GM19372 (cell line): Measurements from ENCODE around the gene PHYH.
"Not testable (repeated sequence)": the region's sequence is repeated elsewhere in the genome, so short reads cannot be mapped to it uniquely, and the experiment has no call there.

Source experiments
- ATAC-seq: cut with Tn5 transposase; IDR thresholded peaks from one replicate; pipeline ENCODE4 v1.9.1; 2021; ENCODE audit warnings: mild to moderate bottlenecking, low read depth, moderate library complexity; ENCODE audit not compliant: unreplicated experiment

Gene PHYH

DNA sequence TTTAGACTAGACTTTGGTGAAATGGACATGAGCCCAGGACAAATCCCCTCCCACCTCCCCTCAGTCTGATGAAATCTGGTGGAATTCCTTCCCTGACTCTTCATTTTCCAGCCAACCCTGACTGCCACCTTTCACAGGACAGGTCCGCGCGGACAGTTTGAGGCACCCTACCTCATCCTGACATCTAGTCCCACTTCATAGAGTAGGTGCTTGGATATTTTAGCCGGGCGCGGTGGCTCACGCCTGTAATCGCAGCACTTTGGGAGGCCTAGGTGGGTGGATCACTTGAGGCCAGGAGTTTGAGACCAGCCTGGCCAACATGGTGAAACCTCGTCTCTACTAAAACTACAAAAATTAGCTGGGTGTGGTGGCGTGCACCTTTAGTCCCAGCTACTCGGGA is 23.7 kb downstream of the PHYH start:
- ATAC-seq: not testable (repeated sequence)

DNA sequence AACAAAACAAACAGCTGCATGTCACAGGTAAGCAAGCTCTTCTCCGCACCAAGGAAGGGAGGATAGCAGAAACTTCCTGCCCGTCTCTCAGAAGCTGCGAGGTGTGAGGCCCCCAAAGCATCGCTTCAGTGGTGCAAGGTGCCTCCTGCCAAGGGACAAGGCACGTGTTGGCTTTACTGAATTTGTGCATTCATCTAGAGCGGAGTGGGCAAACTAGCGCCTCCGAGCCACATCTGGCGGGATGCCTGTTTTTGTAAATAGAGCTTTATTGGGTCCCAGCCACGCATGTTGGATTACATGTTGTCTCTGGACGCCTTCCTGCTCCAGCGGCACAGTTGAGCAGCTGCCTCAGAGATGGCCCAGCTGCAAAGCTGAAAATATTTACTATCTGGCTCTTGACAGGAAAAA is 27.7 kb downstream of the PHYH start:
- ATAC-seq: peak; percentile 27

DNA sequence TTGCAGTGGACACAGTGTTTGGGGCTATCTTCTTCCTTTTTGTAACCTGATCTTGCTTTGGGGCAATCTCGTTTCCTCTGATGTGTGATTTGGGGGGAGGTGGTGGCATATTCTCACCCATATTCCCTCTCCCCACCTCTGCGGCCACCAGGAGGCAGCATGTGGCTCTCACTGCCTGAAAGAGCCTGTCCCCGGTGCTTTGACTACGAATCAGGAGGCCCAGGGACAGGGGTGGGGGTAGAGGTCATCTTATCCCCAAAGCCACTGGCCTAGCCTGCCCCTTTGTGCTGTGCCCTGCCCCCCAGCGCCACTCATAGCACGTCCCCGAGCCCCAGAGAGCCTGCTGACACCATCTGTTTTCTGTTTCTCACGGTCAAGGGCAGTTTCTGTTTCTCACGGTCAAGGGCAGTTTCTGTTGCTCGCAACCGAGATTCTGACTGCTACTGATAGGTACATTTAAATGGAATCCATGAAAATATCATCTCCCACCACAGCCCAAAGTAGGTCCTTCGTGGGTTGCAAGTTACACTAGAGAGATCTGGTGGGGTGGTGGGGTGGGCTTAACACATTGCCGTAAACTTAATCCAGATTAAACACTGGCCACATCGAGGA is 28.2 kb downstream of the PHYH start:
- ATAC-seq: peak; percentile 90

DNA sequence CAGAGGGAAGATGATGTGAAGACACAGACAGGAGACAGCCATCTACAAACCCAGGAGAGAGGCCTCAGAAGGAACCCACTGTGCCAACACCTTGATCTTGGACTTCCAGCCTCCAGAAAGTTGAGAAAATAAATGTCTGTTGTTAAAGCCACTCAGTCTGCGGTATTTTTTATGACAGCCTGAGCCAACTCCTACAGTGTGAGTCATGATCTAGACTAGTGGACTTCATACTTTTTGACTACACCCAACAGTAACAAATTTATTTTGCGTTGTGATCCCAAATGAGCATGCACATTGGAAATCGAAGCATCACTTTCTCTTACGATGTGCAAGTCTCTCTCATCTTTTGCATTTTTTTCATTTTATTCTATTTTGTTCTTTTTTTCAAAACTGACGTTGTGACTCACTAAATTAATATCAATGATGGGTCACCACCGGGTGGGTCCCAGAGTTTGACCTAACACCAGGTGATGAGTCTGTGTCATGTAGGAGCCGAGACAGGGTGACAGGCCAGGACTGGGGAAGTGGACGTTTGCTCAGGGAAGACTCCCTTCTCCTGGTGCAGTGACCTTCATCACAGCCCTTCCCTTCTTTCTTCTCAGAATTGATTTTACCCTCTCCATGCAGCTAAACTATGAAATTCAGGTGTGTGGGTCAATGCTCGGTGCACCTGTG is 28.9 kb downstream of the PHYH start:
- ATAC-seq: no peak

DNA sequence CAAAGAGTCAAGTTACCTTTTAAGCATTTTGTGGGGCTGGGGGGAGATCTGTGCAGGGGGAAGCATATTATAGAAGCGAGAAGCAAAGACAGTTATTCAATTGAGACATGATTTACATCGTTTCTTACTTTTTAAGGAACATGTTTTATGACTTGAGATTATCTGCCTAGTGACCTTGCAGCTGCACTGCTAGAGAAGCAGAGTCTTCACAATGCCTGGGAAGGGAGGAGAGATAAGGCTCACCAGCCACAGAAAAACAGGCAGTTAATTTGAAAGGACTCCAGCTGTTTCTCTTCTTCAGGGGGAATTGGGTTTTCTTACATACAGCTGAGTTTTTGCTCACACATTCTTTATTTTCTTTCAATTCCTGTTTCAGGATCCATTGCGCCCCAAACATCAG is 31.0 kb downstream of the PHYH start:
- ATAC-seq: no peak

DNA sequence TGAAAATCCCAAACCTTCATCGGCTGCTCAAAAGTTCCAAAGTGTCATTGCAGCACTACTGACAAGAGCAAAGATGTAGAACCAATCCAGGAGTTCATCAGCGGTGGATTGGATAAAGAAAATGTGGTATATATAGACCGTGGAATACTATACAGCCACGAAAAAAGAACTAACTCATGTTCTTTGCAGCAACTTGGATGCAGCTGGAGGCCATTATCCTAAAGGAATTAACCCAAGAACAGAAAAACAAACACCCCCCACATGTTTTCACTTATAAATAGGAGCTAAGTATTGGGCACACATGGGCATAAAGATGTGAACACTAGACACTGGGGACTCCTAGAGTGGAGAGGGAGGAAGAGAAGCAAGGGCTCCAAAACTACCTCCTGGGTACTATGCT is 31.6 kb downstream of the PHYH start:
- no peak for ATAC-seq

DNA sequence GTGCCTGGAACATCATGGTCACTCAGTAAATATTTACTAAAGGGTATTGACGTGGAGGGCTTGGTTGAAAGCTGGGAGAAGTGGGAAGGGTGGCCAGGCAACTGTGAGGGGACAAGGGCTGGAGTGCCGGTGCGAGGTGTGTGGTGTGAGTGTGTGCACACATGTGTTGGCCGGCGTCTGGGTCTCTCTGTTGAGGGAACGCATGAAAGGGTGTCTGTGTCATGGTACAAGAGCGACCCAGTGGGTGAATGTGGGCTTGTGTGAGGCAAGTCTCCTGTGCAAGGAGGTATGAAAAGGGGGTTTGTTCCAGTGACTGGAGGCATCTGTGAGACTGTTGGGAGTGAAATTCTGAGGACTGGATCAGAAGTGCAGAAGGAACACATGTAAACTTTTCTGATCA is 36.3 kb downstream of the PHYH start:
- no peak for ATAC-seq

DNA sequence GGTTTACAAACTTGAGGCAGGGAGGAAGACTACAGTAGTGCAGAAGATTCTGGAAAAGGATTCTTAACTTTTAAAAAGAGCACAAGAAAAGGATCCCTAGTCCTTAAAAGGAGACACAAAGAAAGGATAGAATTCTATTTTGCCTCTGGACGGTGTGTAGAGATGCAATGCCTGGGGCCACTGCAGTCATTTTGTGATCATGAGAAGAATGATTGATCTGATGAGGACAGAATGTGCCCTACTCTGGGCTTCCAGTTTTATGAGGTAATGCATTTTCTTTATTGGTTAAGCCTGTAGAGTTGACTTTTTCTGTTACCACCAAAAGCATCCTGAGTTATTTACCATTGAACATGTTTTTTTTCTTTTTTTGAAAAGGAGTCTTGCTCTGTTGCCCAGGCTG is 37.4 kb downstream of the PHYH start:
- no peak for ATAC-seq

DNA sequence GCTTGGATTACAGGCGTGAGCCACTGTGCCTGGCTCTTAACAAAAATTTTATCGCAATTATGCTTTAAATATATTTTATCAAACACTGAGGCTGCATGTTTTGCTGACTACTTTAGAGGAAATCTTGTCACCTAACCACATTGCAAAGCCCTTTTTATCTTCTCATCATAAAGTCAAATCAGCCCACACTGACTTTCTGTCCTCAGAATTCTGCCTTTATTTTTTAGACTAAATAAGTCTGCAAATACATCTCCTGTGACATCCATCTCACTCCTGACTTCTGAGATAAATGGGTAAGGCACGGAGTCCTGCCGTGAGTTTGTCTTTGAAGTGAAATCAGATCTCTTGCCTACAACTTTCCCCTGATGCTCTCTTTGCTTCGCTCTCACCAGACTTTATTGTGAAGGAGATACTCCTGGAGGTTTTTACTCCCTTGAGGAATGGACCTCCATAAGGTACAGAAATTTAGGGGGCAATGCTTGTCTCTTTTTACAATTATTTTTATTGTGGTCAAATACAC is 42.2 kb downstream of the PHYH start:
- no peak for ATAC-seq

DNA sequence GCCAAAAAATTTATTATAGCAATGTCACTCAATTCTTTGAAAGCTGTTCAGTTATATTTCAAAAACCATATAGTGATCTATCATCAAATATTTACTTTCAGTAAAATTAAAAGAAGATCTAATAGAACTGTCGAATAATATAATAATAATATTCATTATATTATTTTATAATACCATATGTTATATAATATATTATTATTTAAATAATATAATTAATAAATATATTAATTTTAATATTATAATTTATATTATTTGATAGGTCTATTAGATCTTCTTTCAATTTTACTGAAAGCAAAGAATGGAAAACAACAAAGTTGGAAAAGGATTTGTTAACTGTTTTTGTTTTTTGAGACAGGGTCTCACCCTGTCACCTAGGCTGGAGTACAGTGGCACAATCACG is 43.2 kb downstream of the PHYH start:
- no peak for ATAC-seq

DNA sequence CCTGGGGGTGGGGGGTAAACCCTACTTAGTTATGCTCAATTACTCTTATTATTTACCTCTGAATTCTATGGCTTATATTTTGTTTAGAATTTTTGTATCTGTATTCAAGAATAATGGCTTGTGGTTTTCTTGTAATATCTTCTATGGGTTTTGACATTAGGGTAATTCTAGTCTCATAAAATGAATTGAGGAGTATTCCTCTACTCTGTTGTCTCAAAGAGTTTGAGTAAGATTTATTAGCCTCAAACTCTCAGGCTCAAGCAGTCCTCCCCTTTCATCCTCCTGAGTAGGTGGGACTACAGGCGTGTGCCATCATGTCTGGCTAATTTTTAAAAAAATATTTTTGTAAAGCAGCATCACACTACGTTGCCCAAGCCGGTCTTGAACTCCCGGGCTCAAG is 46.1 kb downstream of the PHYH start:
- ATAC-seq: no peak

DNA sequence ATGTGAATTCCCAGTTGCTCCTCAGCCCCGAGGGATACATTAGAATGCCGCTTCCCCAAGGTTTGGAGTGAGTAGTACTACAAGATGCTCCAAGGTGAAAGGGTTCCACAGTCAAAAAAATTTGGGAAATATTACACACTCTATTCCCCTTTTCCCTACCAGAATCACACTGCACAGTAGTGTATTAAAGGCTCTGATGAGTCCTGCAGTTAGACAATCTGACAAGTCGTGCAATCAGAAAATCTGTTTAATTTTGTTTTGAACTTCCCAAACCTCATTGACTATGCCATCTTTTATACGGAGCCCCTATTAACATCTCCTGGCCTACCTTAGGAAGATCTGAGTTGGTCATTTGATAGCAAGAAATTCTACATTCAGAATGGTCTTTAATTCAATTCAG is 52.1 kb downstream of the PHYH start:
- ATAC-seq: no peak

DNA sequence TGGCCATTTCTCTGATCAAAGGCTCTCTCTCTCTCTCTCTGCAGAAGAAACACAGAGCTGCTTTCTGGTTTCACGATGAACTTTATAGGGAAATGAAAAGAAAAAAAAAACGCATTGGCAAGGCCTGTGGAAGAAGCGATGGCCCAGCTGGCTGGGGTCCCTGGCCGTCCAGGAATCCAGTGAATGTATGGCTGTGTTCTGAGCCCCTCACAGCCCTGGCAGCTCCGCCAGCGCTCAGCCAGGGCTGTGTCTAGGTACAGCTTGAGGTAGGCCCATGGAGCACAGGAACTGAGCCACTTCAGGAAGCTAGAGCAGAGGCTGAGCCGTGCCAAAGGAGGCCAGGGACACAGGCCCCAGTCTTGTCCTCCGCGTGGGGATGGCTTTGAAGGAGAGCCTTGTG is 52.6 kb downstream of the PHYH start:
- ATAC-seq: no peak

DNA sequence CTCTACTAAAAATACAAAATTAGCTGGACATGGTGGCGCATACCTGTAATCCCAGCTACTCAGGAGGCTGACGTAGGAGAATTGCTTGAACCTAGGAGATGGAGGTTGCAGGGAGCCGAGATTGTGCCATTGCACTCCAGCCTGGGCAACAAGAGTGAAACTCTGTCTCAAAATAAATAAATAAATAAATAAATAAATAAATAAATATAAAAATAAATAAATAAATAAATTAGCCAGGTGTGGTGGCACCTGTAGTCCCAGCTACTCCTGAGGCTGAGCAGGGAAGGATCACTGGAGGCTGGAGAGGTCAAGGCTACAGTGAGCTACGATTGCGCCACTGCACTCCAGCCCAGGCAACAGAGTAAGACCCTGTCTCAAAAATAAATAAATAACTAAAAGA is 57.6 kb downstream of the PHYH start:
- ATAC-seq: not testable (repeated sequence)

DNA sequence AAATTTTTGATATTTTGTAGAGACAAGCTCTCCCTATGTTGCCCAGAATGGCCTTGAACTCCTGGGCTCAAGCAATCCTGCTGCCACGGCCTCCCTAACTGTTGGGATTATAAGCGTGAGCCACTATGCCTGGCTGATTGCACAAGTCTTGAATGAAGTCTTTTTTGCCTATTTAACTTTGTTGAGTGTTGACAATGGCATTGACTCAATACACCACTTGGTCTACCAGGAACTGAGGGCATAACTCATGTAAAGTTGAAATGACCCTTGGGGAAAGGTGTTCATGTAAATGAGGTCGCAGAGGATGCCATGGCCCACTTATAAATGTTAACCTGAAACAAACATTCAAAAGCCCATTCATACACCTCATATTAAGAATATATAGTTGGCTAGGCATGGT is 58.3 kb downstream of the PHYH start:
- no peak for ATAC-seq

DNA sequence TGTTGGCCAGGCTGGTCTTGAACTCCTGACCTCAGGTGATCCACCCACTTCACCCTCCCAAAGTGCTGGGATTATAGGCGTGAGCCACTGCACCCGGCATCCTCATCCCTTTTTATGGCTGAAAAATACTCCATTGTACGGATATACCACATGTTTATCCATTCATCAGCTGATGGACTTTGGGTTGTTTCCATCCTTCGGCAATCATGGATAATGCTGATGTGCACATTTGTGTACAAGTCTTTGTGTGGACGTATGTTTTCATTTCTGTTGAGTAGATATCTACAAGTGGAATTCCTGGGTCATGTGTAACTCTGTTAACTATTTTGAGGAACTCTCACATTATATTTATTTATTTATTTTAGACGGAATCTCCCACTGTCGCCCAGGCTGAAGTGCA is 59.9 kb downstream of the PHYH start:
- no peak for ATAC-seq

DNA sequence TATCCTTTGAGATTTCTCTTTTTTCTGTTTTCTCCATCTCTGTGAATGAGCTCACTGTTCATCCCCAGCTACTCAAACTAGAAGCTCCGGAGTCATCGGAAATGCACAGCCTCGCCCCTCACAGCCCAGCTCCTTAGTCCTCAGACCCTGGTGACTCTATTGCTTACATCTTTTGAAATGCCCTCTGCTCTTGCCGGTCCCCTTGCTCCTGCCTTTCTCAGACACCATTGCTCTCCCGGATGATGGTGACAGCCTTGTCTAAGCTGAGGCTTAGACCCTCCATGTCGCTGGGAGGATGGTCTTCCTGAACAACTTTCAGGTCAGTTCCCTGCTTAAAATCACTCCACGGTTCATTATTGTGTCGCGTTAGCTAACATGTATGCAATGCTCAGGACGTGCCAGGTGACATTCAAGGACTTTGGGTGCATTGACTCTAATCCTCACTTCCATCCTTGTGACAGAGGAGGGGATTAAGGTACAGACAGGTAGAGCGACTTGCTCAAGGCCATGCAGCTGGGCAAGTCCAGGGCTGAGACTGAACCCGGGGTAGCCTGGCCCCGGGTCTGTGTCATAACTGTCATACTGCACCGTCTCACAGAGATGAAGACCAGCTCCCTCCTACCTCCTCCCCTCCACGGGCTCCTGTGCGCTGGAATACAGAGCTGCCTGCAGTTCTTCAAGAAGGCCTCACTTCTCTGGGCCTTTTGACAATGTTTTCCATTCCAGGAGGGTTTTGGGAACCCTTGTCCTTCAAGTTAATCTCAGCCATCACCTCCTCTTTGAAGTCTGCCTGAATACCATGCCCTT is 61.4 kb downstream of the PHYH start:
- no peak for ATAC-seq

DNA sequence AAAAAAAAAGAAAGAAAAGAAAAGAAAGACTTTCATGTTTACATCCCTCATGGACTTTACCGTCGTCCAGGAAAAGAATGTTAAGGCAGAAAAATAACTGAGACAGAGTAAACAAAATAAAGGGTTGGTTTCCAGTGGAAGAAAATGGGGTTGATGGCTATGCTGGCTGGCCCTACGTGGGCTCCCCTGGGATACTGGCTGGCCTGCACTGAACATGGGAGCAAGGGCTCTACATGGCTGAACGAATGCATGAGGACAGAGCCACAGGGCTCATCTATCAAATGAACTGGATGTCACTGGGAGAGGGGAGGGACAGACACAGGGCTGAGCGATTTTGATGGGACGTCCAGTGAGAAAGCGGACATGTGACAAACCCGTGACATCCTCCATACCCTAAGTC is 63.2 kb downstream of the PHYH start:
- no peak for ATAC-seq

DNA sequence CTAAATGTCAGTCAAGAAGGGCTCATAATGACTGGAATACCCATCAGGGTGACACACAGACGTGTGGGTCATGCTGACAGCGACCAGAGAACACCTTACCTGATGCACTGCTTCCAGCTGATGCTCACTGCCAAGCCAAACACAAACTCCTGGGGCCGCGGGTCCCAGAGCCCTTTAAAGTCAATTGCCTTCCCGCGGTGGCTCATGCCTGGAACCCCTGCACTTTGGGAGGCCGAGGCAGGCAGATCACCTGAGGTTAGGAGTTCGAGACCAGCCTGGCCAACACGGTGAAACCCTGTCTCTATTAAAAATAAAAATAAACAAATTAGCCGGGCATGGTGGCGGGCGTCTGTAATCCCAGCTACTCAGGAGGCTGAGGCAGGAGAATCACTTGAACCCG is 65.1 kb downstream of the PHYH start:
- ATAC-seq: not testable (repeated sequence)

DNA sequence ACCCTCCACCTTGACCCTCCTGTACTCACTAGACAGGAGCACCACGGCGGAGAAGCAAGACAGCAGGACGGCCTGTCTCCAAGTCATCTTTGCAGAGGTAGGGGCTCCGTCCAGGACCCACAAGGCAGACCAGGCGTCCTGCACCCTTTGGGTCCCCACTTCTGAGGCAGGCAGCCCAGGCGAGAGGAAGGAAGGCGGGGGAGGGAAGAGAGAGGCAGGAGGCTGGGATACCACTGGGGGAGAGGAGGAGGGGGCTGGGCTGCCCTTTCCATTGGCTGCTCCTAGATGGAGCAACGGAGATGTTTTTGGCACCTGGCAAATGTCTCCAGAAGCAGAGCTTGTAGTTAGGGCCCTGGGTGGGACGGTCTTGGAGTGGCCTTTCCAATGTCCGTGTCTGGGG is 65.7 kb downstream of the PHYH start, which contains the start of gene UCMA:
TSS of gene UCMA (minus strand) at position 203 of the 400 bp plus-strand sequence. CDS start at position 87, 116 bp downstream.
- ATAC-seq: no peak

DNA sequence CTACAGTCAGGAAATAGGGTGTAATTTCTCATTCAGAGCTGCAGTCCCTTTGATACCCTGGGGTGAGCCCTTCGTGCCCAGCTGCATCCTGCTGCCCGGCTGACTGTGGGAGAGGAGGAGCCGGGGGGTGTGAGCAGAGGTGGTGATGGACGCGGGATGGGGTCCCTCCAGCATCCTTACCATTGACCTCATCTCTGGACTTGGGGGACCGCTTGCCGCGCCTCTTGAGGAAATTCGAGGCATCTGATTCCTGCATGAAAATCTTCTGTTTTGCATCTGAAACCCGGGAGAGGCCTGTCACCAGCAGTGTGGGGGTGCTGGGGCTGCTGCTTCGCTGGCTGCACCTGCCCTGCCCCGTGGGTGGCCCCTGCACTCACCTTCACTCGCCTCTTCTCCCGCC is 66.5 kb downstream of the PHYH start:
- ATAC-seq: no peak
